Effector memory CD8-positive, alpha-beta T cell (primary cell): ENCODE data around the gene CDCP2.
A peak's percentile ranks its signal among the peaks of the same experiment; 100 is the strongest.

Experiments used
- ATAC-seq: fragments of 150-1000 bp; cut with Tn5 transposase; replicated peaks from 2 replicates; pipeline ENCODE4 v1.10.0; 2021; ENCODE audit warnings: mild to moderate bottlenecking, moderate library complexity
- DNase-seq, 3 experiments: peaks; one replicate each; pipeline ENCODE4 v3.0.0; 2021
- H3K27ac Mint-ChIP-seq, 2 donors: one replicate each; pipeline ENCODE4 v1.8.0; 2022; ENCODE audit warnings: mild to moderate bottlenecking in 2 of 2, mixed read lengths in 2 of 2, moderate library complexity in 2 of 2
- H3K27me3 Mint-ChIP-seq, 2 donors: one replicate each; pipeline ENCODE4 v1.8.0; 2022; ENCODE audit warnings: mixed read lengths in 2 of 2
- H3K36me3 Mint-ChIP-seq: one replicate; pipeline ENCODE4 v1.8.0; 2022; ENCODE audit warnings: mild to moderate bottlenecking, moderate library complexity, mixed read lengths; ENCODE audit not compliant: insufficient read depth
- H3K4me1 Mint-ChIP-seq, 2 donors: one replicate each; pipeline ENCODE4 v1.8.0; 2022; ENCODE audit warnings: low read depth in 2 of 2, mixed read lengths in 2 of 2
- H3K4me3 Mint-ChIP-seq, 2 donors: one replicate each; pipeline ENCODE4 v1.8.0; 2022; ENCODE audit warnings: mild to moderate bottlenecking in 2 of 2, mixed read lengths in 2 of 2, moderate library complexity in 2 of 2
- H3K9me3 Mint-ChIP-seq, 2 donors: one replicate each; pipeline ENCODE4 v1.8.0; 2022; ENCODE audit warnings: mixed read lengths in 2 of 2

The CDCP2 gene

DNA sequence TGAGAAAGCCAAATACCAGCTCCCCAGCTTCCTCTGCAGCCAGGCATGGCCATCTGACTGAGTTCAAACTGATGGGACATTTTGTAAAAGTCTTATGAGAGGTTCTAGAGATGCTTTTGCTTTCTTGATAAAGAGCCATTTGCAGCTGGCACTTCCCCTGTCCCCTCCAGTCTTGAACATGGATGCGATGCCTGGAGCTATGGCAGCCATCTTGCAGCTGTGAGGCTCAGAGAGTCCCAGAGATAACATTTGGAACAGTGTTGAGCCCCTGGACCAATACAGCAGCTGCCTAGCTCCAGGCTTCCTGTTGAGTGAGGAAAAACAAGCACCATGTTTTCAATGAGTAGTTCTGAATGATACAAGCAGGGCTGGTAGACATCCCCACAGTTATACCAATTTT, 13.8 kb downstream of the CDCP2 start:
- H3K27ac Mint-ChIP-seq: no peak overlapping the region
- H3K9me3 Mint-ChIP-seq: no peaks in the 10 kb centered on the region
- peaks cover 0 to 2% of the 10 kb centered on the region in 2 donors for H3K4me1 Mint-ChIP-seq
- DNase-seq (no peak), ATAC-seq (no peak)
- peaks cover 5 to 22% of the 10 kb centered on the region in 2 donors for H3K27me3 Mint-ChIP-seq
- H3K36me3 Mint-ChIP-seq: no peaks in the 10 kb centered on the region
- no peak overlapping the region for H3K4me3 Mint-ChIP-seq

- no peak overlapping the region for H3K4me3 Mint-ChIP-seq
- no peaks in the 10 kb centered on the region for H3K36me3 Mint-ChIP-seq
- no peaks in the 10 kb centered on the region for H3K9me3 Mint-ChIP-seq
- ATAC-seq (no peak), DNase-seq (no peak)
- H3K27ac Mint-ChIP-seq: no peak overlapping the region
- H3K27me3 Mint-ChIP-seq: peaks cover 5 to 13% of the 10 kb centered on the region in 2 donors
- peaks cover 0 to 2% of the 10 kb centered on the region in 2 donors for H3K4me1 Mint-ChIP-seq
These were observed 15.2 kb downstream of the CDCP2 start for GRCh38 chr1:54137534-54138061.

DNA sequence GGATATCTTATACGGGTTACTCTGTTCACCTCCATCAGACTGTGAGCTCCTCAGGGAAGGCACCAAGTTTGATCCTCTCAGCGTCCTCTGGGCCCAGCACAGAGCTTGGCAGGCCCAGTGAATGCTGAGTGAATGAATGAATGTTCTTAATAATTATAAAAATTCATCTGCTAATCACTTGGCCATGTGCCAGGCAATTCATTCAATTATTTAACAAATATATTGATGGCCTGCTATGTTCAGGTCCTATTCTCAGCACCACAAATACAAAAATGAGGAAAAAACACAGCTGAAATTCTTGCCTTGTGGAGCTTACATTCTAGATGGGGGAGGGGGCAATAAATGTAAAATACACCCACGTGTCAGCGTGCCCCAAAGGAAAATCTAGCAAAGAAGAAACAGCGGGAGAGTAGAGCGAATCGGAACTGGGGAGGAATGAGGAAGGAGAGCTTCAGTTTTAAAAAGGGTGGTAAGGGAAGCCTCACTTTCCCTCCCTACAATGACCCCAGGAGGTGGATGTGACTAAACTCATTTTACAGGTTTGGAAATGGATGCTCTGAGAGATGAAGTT, 15.8 kb downstream of the CDCP2 start:
- no peaks in the 10 kb centered on the region for H3K36me3 Mint-ChIP-seq
- H3K27ac Mint-ChIP-seq: no peak overlapping the region
- peaks cover 0 to 2% of the 10 kb centered on the region in 2 donors for H3K4me1 Mint-ChIP-seq
- peaks cover 5 to 11% of the 10 kb centered on the region in 2 donors for H3K27me3 Mint-ChIP-seq
- no peaks in the 10 kb centered on the region for H3K9me3 Mint-ChIP-seq
- no peak overlapping the region for H3K4me3 Mint-ChIP-seq
- no peak for ATAC-seq
- DNase-seq: no peak

GRCh38 chr1:54136269-54136896, 16.4 kb downstream of the CDCP2 start:
- no peaks in the 10 kb centered on the region for H3K9me3 Mint-ChIP-seq
- H3K27ac Mint-ChIP-seq: peak overlapping the region in 1 of 2 donors; percentile 59
- ATAC-seq (no peak), DNase-seq (no peak)
- H3K36me3 Mint-ChIP-seq: no peaks in the 10 kb centered on the region
- peaks cover 0 to 2% of the 10 kb centered on the region in 2 donors for H3K4me1 Mint-ChIP-seq
- peaks cover 4 to 5% of the 10 kb centered on the region in 2 donors for H3K27me3 Mint-ChIP-seq
- no peak overlapping the region for H3K4me3 Mint-ChIP-seq

DNA sequence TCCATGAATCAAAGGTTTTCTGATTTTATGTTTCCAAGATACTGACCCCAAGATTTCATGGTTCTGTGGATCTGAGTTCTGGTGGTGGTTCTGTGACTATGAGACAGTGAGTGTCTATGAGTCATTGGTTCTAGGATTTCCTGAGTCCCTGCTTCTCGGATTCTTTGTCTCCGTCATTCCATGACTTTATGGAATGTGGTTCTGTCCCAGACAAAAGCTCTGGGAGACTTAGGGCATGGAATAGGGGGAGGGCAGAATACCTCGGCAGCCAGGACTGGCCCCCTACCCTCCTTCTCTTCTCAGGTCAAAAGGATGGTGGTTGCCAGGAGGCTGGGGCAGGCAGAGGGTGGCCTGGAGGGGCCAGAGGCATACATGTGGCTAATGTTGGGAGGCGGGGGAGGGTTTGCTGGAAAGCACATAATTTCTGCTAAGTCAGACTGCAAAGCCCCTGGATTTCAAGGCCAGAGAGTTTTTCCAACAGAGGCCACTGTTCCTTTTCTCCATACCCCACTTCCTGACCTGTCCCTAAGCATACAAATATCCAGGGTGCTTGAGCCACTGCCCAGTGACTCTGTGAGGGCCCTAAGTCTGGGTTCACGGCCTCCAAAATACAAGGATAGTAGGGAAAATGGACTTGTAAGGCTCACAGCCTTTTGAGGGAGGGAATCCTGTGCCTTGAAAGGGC, 17.2 kb downstream of the CDCP2 start:
- DNase-seq: no peak
- ATAC-seq: no peak
- peak overlapping the region in 1 of 2 donors; percentile 59 for H3K27ac Mint-ChIP-seq
- peaks cover 0 to 2% of the 10 kb centered on the region in 2 donors for H3K4me1 Mint-ChIP-seq
- peaks cover 0 to 5% of the 10 kb centered on the region in 2 donors for H3K27me3 Mint-ChIP-seq
- H3K9me3 Mint-ChIP-seq: no peaks in the 10 kb centered on the region
- H3K36me3 Mint-ChIP-seq: no peaks in the 10 kb centered on the region
- H3K4me3 Mint-ChIP-seq: no peak overlapping the region

DNA sequence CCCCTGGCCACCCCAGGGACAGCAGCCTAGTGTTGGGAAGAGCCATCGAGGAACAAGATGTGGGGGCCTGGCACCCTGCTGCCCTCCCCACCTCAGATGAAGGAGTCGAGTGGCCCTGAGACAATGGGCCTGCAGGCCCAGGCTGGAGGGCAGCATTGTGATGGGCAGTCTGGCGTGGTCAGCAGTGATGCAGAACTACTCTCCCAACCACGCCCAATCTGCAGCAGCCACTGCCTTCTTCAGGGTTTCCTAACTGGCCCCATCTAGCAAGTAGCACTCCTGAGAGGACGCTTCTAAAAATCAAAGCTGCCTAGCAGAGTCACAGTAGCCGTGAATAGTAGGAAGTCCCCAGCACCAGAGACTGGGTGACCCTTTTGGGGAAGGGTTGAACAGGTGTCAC, 18.5 kb downstream of the CDCP2 start:
- no peak overlapping the region for H3K27ac Mint-ChIP-seq
- ATAC-seq (no peak), DNase-seq (no peak)
- H3K4me1 Mint-ChIP-seq: peaks cover 0 to under 1% of the 10 kb centered on the region in 2 donors
- H3K4me3 Mint-ChIP-seq: no peak overlapping the region
- peaks cover 0 to 5% of the 10 kb centered on the region in 2 donors for H3K27me3 Mint-ChIP-seq
- no peaks in the 10 kb centered on the region for H3K9me3 Mint-ChIP-seq
- H3K36me3 Mint-ChIP-seq: no peaks in the 10 kb centered on the region

GRCh38 chr1:54132495-54132894, 20.3 kb downstream of the CDCP2 start:
- DNase-seq (no peak), ATAC-seq (no peak)
- Mint-ChIP-seq H3K4me3 (no peak overlapping the region), H3K36me3 (no peaks in the 10 kb centered on the region), H3K9me3 (no peaks in the 10 kb centered on the region), H3K27me3 (peaks cover 12 to 14% of the 10 kb centered on the region in 2 donors), H3K4me1 (no peaks in the 10 kb centered on the region), H3K27ac (no peak overlapping the region)

DNA sequence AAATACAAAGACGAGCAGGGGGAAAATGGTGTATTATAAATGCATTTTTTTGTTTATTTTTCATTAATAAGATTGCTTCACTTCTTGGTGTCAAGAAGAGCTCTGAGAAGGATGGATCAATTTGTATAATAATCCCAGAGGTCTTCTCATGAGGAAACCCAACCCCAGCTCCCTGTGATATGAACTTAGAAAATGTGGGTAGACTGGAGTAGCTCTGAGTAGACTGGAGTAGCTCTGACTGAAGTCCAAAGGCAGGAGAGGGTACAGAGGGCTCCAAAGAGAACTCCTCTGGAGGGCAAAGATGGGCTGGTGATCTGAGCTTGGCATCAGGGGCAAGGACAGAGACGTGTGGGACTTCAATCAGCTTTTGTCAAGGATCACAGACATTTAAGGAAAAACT, 21.4 kb downstream of the CDCP2 start:
- H3K4me3 Mint-ChIP-seq: no peak overlapping the region
- peaks cover 12 to 14% of the 10 kb centered on the region in 2 donors for H3K27me3 Mint-ChIP-seq
- peak overlapping the region in 1 of 2 donors; percentile 27 for H3K27ac Mint-ChIP-seq
- no peaks in the 10 kb centered on the region for H3K4me1 Mint-ChIP-seq
- ATAC-seq (no peak), DNase-seq (no peak)
- H3K9me3 Mint-ChIP-seq: no peaks in the 10 kb centered on the region
- no peaks in the 10 kb centered on the region for H3K36me3 Mint-ChIP-seq

DNA sequence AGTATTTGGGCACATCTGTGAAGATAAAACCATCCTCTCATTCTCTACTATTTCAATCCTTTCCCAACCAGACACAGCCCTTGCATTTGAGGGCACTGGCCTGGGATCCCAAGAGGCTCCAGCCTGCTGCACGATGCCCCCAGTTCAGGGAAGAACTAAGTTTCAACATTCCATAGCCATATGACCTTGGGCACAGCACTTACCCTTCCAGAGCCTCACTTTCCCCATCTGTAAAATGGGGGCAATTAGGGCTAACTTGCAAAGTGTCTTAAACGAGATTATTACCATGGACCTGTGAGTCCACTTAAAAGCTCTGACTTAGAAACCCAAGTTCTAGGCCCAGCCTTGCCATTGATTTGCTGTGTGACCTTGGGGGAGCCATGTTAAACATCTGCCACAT, 22.9 kb downstream of the CDCP2 start:
- Mint-ChIP-seq H3K27me3 (peaks cover 8 to 14% of the 10 kb centered on the region in 2 donors), H3K4me3 (no peak overlapping the region), H3K9me3 (no peaks in the 10 kb centered on the region), H3K36me3 (no peaks in the 10 kb centered on the region), H3K4me1 (no peaks in the 10 kb centered on the region), H3K27ac (no peak overlapping the region)
- ATAC-seq (no peak), DNase-seq (no peak)

DNA sequence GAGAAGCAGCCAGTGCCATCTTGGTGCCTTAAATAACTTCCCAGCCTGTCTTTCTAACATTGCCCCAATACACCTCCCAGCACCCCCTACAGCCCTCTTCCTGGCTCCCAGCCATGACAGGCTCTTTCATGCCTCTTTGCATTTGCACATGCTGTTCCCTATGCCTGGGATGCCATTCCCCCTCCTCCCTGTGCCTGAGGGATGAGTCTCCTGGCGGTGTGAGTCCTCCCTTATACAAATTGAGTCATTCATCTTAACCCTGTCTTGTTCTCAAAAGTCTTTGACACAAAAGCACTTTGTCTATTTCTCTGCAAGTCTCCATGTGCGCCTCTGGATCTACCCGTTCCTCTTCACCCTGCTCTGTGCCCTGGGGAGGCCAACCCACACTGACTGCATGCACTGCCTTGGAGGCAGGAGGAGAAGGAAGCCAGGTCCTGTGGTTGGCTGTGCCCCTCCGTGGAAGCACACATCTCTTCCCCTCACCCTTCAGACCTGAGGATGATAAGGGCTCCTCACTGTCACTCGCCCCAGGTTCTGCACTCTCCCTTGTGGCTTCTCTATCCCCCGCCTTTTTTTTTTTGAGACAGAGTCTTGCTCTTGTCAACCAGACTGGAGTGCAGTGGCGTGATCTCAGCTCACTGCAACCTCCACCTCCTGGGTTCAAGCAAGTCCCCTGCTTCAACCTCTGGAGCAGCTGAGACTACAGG, 25.1 kb downstream of the CDCP2 start:
- no peaks in the 10 kb centered on the region for H3K9me3 Mint-ChIP-seq
- H3K4me1 Mint-ChIP-seq: no peaks in the 10 kb centered on the region
- no peak overlapping the region for H3K4me3 Mint-ChIP-seq
- H3K27ac Mint-ChIP-seq: no peak overlapping the region
- H3K27me3 Mint-ChIP-seq: peaks cover 8 to 14% of the 10 kb centered on the region in 2 donors
- ATAC-seq: no peak
- no peaks in the 10 kb centered on the region for H3K36me3 Mint-ChIP-seq
- DNase-seq: no peak

GRCh38 chr1:54126271-54126815, 26.5 kb downstream of the CDCP2 start:
- DNase-seq (no peak), ATAC-seq (no peak)
- Mint-ChIP-seq H3K36me3 (no peaks in the 10 kb centered on the region), H3K27ac (no peak overlapping the region), H3K4me1 (peaks cover 3 to 4% of the 10 kb centered on the region in 2 donors), H3K4me3 (no peak overlapping the region), H3K27me3 (peaks cover 12 to 22% of the 10 kb centered on the region in 2 donors), H3K9me3 (no peaks in the 10 kb centered on the region)

- peaks cover 15 to 22% of the 10 kb centered on the region in 2 donors for H3K27me3 Mint-ChIP-seq
- H3K4me3 Mint-ChIP-seq: no peak overlapping the region
- no peak for DNase-seq
- no peak overlapping the region for H3K27ac Mint-ChIP-seq
- H3K9me3 Mint-ChIP-seq: no peaks in the 10 kb centered on the region
- no peak for ATAC-seq
- H3K36me3 Mint-ChIP-seq: no peaks in the 10 kb centered on the region
- peaks cover 4 to 5% of the 10 kb centered on the region in 2 donors for H3K4me1 Mint-ChIP-seq
These were observed 27.3 kb downstream of the CDCP2 start for GRCh38 chr1:54125386-54126070.

DNA sequence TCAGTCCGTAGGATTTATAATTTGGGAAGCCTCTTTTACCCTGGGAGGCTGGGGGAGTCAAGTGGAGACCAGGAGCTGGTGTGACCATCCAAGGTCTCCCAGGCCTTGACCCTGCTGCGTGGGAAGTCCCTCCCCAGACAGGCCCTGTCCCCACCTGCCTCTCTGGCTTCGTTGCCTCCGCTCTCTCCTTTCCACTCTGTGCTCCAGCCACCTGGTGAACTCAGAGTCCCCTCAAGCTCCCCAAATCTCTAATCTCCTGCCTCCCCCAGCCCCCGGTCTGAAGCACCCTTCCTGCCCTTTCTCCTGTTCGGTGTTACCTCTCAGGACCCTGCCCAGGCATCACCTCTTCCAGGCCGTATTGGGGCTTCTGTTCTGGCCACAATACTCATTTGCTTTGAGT, 27.9 kb downstream of the CDCP2 start:
- no peaks in the 10 kb centered on the region for H3K9me3 Mint-ChIP-seq
- no peak for DNase-seq
- no peak for ATAC-seq
- H3K36me3 Mint-ChIP-seq: no peaks in the 10 kb centered on the region
- H3K4me3 Mint-ChIP-seq: no peak overlapping the region
- H3K27ac Mint-ChIP-seq: no peak overlapping the region
- H3K27me3 Mint-ChIP-seq: peaks cover 15 to 22% of the 10 kb centered on the region in 2 donors
- peaks cover 4 to 5% of the 10 kb centered on the region in 2 donors for H3K4me1 Mint-ChIP-seq
